Measurements from ENCODE around the gene PBX1. TPM values are rescaled to one million over a fixed set of nuclear protein-coding genes. Genes with fewer than 3 reads are reported as not detected.

PBX1 gene
- total RNA-seq, 2 donors from 2014 or later, result 0.80 to 16.6 TPM

DNA sequence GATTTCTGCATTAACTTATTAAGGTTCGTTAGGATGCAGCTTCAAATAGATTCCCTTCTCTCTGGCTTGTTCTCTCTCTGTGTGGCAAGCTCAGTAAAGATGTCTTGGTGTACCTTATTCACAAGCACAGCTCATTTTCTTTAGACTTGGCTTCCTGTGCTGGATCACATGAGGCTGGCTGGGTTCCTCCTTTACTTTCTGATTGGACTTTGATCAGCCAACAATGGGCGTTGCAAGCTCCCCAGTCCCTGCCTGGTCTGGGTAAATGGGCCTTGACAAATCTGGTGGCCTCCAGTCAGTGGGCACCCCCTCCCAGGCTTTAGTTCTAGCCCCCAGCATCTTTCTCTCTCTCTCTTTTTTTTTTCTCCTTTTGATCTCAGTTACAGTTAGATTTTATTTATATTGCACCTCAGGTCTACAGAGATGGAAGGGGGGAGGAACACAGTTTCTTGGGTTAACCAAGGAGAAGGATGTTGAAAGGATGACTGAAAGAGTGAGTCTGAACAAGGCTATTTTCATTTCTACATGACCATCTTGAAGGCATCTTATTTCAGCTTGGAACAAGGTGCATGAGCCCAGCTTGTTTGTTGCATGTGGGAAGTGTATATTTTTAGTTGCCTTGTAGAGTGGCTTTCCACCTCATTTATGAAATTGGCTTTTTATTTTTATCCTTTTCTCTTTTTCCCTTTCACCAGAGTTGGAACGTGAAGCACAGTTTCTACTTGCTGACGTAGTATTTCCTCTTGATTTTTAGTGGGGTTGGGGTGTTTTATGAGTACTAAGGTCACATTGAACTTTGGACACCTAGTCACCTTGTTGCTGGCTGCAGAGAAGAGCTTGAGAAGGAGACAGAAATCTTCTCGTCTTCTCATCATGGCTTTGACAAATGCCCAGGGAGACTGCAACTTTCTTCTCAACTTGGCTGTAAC lies 77.1 kb downstream of the PBX1 start:
- Mint-ChIP-seq H3K4me3 (no peak overlapping the region), H3K27me3 (no peaks in the 10 kb centered on the region), H3K36me3 (ENCODE audit: low read depth) (no peaks in the 10 kb centered on the region), H3K27ac (no peak overlapping the region), H3K4me1 (no peaks in the 10 kb centered on the region)
- no peaks in the 10 kb centered on the region for H3K9me3 ChIP-seq (ENCODE audit: control insufficient read depth, low read length, poor library complexity, severe bottlenecking)
- no peak for DNase-seq
- ATAC-seq, result no peak

GRCh38 chr1:164636757-164637156 lies 77.8 kb downstream of the PBX1 start:
- H3K4me3 Mint-ChIP-seq, result no peak overlapping the region
- no peaks in the 10 kb centered on the region for H3K27me3 Mint-ChIP-seq
- no peak overlapping the region for H3K27ac Mint-ChIP-seq
- H3K4me1 Mint-ChIP-seq, result no peaks in the 10 kb centered on the region
- no peak for ATAC-seq
- no peak for DNase-seq
- H3K36me3 Mint-ChIP-seq (ENCODE audit: low read depth), result no peaks in the 10 kb centered on the region
- H3K9me3 ChIP-seq (ENCODE audit: control insufficient read depth, low read length, poor library complexity, severe bottlenecking), result no peaks in the 10 kb centered on the region

GRCh38 chr1:164637461-164638375 lies 78.7 kb downstream of the PBX1 start:
- H3K27me3 Mint-ChIP-seq, result no peaks in the 10 kb centered on the region
- H3K4me3 Mint-ChIP-seq, result no peak overlapping the region
- H3K9me3 ChIP-seq (ENCODE audit: control insufficient read depth, low read length, poor library complexity, severe bottlenecking), result no peaks in the 10 kb centered on the region
- no peak for DNase-seq
- no peak overlapping the region for H3K27ac Mint-ChIP-seq
- H3K36me3 Mint-ChIP-seq (ENCODE audit: low read depth), result no peaks in the 10 kb centered on the region
- no peaks in the 10 kb centered on the region for H3K4me1 Mint-ChIP-seq
- ATAC-seq, result no peak

- Mint-ChIP-seq H3K4me1 (no peaks in the 10 kb centered on the region), H3K27ac (no peak overlapping the region), H3K27me3 (no peaks in the 10 kb centered on the region), H3K4me3 (no peak overlapping the region), H3K36me3 (ENCODE audit: low read depth) (no peaks in the 10 kb centered on the region)
- DNase-seq, result no peak
- no peak for ATAC-seq
- no peaks in the 10 kb centered on the region for H3K9me3 ChIP-seq (ENCODE audit: control insufficient read depth, low read length, poor library complexity, severe bottlenecking)
These were observed 79.7 kb downstream of the PBX1 start for GRCh38 chr1:164638492-164639202.

GRCh38 chr1:164640686-164641352 lies 81.8 kb downstream of the PBX1 start:
- DNase-seq (no peak), ATAC-seq (no peak)
- no peaks in the 10 kb centered on the region for H3K9me3 ChIP-seq (ENCODE audit: control insufficient read depth, low read length, poor library complexity, severe bottlenecking)
- H3K27ac Mint-ChIP-seq, result no peak overlapping the region
- H3K36me3 Mint-ChIP-seq (ENCODE audit: low read depth), result no peaks in the 10 kb centered on the region
- no peak overlapping the region for H3K4me3 Mint-ChIP-seq
- no peaks in the 10 kb centered on the region for H3K4me1 Mint-ChIP-seq
- no peaks in the 10 kb centered on the region for H3K27me3 Mint-ChIP-seq

DNA sequence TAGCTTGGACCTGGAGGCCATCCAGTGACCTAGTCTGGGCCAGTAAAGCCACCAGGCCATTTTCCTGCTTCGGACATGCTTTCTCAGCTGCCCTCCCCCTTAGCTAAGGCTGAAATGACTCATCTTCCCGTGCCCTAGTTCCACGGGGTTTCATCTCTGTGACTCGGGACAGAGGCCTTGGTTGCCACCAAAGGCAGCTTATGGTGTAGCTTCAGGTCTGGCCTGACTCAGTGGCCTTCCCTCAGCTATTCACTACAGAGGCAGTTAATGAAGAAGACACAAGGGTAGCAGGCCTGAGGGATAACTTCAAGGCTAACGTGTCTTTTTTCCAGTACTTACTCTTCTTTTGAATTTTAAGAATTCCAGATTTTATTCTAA lies 82.4 kb downstream of the PBX1 start:
- Mint-ChIP-seq H3K27ac (no peak overlapping the region), H3K36me3 (ENCODE audit: low read depth) (no peaks in the 10 kb centered on the region), H3K4me3 (no peak overlapping the region), H3K4me1 (no peaks in the 10 kb centered on the region), H3K27me3 (no peaks in the 10 kb centered on the region)
- DNase-seq (no peak), ATAC-seq (no peak)
- no peaks in the 10 kb centered on the region for H3K9me3 ChIP-seq (ENCODE audit: control insufficient read depth, low read length, poor library complexity, severe bottlenecking)

DNA sequence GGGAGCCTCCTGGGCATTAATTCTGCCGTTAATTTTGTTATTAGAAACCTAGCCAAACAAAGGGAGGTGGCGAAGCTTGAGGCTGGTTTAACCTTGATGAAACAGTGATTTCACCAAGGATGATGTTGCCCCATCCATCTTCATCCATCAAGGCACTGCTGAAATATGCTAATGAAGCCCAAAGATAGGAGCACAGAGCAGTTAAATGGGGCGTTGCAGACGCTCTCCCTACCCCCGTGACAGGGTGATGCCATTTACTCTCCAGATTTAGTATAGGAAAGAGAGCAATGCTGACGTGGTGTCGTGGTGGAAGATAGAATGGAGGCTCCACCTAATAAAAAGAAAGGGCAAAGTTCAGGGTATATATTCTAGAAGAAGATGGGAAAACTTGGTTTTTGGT lies 84.0 kb downstream of the PBX1 start:
- H3K27me3 Mint-ChIP-seq, result no peaks in the 10 kb centered on the region
- no peaks in the 10 kb centered on the region for H3K36me3 Mint-ChIP-seq (ENCODE audit: low read depth)
- no peak overlapping the region for H3K4me3 Mint-ChIP-seq
- no peaks in the 10 kb centered on the region for H3K9me3 ChIP-seq (ENCODE audit: control insufficient read depth, low read length, poor library complexity, severe bottlenecking)
- H3K4me1 Mint-ChIP-seq, result no peaks in the 10 kb centered on the region
- H3K27ac Mint-ChIP-seq, result no peak overlapping the region
- ATAC-seq (no peak), DNase-seq (no peak)

DNA sequence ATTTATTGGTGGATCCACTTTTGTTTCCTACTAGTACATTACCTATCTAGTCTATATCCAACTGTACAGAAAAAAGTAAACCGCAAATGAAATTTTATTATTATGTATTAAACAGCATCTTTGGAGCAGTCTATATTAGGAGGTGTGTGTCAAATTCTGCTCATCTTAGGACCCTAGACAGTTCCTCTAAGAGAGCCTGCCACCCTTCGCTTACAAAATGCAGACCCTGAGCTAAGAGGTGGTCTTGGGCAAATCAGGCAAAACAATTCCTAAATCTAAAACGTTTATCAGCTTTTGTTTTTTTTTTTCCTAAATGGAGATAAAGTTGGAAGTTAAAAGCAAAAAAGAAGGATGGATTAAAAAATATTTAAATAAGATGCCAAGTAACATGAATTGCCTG lies 85.3 kb downstream of the PBX1 start:
- ATAC-seq, result no peak
- Mint-ChIP-seq H3K4me3 (no peak overlapping the region), H3K36me3 (ENCODE audit: low read depth) (no peaks in the 10 kb centered on the region), H3K27me3 (no peaks in the 10 kb centered on the region), H3K4me1 (no peaks in the 10 kb centered on the region), H3K27ac (no peak overlapping the region)
- DNase-seq, result no peak
- no peaks in the 10 kb centered on the region for H3K9me3 ChIP-seq (ENCODE audit: control insufficient read depth, low read length, poor library complexity, severe bottlenecking)

DNA sequence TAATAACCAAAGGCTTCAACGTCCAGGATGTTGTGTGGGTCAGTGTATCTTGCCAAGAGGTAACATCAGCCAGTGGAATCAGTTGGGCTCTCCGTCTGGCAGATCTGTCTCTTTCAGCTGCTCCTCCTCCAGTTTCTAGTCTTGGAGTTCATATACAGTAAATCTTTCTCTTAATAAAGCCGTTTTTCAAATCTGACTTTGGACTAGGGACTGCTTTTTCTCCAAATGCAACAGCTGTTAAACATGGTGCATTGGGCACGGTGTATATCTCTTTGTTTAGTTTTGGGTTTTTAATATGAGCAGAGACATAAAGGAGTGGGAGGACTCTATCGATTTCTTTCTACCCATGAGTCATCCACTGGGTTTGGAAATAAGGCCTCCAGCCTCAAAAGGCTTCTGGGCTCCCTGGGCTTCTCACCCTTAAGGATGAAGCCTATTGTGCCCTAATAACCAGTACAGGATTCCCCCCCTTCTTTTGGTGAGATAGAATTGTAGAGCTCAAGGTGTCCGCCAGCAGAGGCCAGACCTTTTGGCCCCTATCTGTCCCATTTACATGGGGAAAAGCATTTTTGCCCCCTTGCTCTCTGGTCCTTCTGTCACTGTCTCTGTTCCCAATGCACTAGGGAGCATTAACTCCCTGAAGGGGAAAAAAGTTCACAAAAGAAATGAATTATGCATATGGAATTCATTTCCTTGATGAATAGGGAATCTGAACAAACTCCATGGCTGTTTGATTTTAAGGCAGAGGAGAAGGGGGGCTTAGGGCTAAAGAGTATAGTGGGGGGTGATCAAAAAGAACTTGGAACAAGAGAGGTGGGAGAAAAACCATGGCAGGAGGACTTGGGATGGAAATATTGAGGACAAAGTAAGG lies 86.0 kb downstream of the PBX1 start:
- Mint-ChIP-seq H3K4me3 (no peak overlapping the region), H3K27ac (no peak overlapping the region), H3K36me3 (ENCODE audit: low read depth) (no peaks in the 10 kb centered on the region), H3K4me1 (no peaks in the 10 kb centered on the region), H3K27me3 (no peaks in the 10 kb centered on the region)
- ATAC-seq (no peak), DNase-seq (no peak)
- H3K9me3 ChIP-seq (ENCODE audit: control insufficient read depth, low read length, poor library complexity, severe bottlenecking), result no peaks in the 10 kb centered on the region

DNA sequence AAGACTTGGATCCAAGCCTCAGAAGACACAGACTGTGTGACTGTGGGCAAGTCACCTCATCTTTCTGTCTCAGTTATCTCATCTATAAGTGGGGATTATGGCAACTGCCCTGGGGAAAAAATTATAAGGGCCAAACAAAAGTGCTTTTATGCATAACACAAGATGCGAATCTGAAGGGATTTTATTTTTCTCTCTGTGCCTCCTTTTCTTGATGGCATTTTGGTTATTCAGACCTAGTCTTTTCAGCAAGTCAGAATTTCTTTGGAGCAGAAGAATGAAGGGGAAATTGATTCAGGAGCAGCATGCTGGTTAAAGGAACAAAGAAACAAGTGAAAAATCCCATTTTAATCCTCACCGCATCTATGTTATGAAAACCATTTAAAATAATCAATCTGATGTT lies 86.9 kb downstream of the PBX1 start:
- no peak for DNase-seq
- no peaks in the 10 kb centered on the region for H3K27me3 Mint-ChIP-seq
- no peaks in the 10 kb centered on the region for H3K36me3 Mint-ChIP-seq (ENCODE audit: low read depth)
- H3K4me1 Mint-ChIP-seq, result no peaks in the 10 kb centered on the region
- H3K27ac Mint-ChIP-seq, result no peak overlapping the region
- ATAC-seq, result no peak
- H3K9me3 ChIP-seq (ENCODE audit: control insufficient read depth, low read length, poor library complexity, severe bottlenecking), result no peaks in the 10 kb centered on the region
- H3K4me3 Mint-ChIP-seq, result no peak overlapping the region

DNA sequence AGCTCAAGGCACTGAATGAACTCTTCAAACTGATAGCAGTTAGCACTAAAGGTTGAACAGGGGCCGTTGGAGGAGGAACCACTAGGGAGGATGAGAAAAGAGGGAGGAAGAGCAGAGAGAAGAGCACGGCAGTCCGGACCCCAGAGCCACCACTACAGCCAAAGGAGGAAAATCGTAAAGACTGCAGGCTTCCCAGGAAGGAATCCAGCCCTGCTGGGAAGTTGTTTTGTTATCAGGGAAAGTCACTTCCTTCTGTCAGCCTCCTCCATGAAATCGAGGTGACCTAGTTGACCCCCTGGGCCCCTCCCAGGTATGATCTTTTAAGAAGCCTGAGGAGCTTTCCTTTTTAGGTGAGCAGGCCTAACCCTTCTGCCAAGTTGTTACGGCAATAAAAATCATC lies 88.2 kb downstream of the PBX1 start:
- ATAC-seq (no peak), DNase-seq (no peak)
- H3K4me3 Mint-ChIP-seq, result no peak overlapping the region

GRCh38 chr1:164648636-164649035 lies 89.7 kb downstream of the PBX1 start:
- Mint-ChIP-seq H3K4me1 (no peaks in the 10 kb centered on the region), H3K4me3 (no peak overlapping the region), H3K36me3 (ENCODE audit: low read depth) (no peaks in the 10 kb centered on the region), H3K27me3 (no peaks in the 10 kb centered on the region), H3K27ac (no peak overlapping the region)
- DNase-seq (no peak), ATAC-seq (no peak)
- H3K9me3 ChIP-seq (ENCODE audit: control insufficient read depth, low read length, poor library complexity, severe bottlenecking), result no peaks in the 10 kb centered on the region

More for the DNA sequence above, 88.2 kb downstream of the PBX1 start:
- H3K36me3 Mint-ChIP-seq (ENCODE audit: low read depth), result no peaks in the 10 kb centered on the region
- H3K9me3 ChIP-seq (ENCODE audit: control insufficient read depth, low read length, poor library complexity, severe bottlenecking), result no peaks in the 10 kb centered on the region
- no peak overlapping the region for H3K27ac Mint-ChIP-seq
- H3K27me3 Mint-ChIP-seq, result no peaks in the 10 kb centered on the region
- no peaks in the 10 kb centered on the region for H3K4me1 Mint-ChIP-seq

Measured in T-helper 17 cell (primary cell).